ENCODE data around the gene SLC13A4.
"Not testable (repeated sequence)": the region's sequence is repeated elsewhere in the genome, so short reads cannot be mapped to it uniquely, and the experiment has no call there.

SLC13A4 gene

DNA sequence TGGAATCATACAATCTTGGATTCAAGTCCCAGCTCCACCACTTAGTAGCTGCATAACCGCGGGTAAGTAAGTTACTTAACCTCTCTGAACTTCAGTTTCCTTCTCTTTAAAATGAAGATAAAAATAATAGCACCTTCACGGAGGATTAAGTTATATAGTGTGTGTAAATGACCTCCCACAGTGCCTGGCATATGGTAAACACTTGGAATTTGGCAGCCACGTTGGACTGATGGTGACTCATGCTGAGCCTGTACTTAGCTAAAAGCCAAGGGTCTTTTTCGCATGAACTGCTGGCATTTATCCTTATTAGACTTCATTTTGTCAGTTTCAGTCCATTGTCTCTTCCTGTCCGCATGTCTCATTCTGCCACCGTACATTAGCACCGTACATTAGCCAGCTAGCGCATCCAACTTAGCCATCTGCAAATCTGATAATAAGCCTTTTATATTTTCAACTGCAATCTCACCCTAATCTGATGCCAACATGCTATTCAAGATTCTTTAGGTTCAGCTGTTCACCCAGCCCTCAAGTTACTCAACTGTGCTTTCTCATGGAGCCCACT lies 11.2 kb downstream of the SLC13A4 start:
- FAIRE-seq: no peak

- FAIRE-seq: no peak
Observed at GRCh38 chr7:135715673-135716072, 12.3 kb downstream of the SLC13A4 start.

DNA sequence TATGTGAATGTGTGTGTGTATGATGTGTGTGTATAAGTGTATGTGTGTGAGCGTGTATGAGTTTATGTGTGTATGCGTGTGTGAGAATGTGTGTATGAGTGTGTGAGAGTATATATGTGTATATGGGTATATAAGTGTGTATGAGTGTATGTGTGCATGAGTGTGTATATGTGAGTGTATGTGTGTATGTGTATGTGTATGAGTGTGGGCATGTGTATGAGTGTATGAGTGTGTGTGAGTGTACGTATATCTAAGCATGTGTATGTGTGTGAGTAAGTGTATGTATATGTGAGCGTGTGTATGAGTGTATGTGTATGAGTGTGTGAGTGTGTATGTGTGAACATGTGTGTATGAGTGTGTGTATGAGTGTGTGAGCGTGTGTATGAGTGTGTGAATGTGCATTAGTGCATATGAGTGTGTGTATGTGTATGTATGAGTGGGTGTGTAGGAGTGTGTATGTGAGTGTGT lies 12.9 kb downstream of the SLC13A4 start:
- FAIRE-seq: no peak

DNA sequence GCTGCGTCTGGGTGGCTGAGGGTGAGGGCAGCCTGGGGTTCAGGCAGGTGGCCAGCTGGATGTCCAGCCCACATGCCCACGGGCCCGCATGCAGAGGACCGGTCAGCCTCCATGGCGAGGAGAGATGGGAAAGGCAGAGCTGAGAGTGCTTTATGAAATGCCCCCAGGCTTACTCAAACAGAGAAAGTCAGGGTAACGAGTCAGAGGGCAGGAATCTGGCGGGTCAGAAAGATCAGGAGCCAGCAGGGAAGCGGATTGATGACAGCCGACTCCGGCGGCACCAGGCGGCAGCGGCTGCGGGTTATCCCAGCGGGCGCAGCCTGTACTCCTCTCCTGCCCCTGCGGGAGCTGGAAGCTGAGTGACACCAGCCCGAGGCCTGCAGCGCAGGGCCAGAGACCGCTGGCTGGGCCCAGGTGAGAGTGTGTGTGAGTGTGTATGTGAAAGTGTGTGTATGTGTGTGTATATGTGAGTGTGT lies 13.4 kb downstream of the SLC13A4 start:
- FAIRE-seq: no peak

- FAIRE-seq: no peak
Observed at GRCh38 chr7:135713836-135714470, 14.0 kb downstream of the SLC13A4 start.

- no peak for FAIRE-seq
Observed at GRCh38 chr7:135712796-135713195, 15.2 kb downstream of the SLC13A4 start.

DNA sequence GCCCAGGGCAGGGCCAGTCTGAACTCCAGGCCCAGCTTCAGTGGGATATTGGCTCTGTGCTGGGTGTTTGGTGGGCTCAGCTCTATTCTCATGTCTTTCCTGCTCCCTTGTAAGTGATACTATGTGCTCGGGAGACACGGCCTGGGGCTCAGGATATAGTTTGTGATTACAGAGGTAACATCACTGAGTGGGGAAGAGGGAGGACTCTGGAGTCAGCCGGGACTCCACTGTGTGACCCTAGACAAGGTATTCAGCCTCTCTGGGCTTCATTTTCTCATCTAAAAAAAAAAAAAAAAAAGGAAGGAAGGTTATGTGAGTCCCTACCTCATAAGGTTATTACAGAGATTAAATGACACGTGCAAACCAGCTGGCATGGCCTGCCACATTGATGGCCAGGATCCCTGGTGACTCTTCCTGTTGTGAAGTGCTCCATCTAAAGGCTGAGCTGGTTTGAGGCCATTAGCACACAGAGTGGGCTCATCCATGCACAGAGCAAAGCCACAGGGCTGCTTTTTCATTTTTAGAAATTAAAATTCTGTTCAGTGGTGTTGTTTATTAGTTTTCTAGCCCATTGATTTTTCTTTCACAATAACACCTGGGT lies 15.7 kb downstream of the SLC13A4 start:
- FAIRE-seq: no peak

DNA sequence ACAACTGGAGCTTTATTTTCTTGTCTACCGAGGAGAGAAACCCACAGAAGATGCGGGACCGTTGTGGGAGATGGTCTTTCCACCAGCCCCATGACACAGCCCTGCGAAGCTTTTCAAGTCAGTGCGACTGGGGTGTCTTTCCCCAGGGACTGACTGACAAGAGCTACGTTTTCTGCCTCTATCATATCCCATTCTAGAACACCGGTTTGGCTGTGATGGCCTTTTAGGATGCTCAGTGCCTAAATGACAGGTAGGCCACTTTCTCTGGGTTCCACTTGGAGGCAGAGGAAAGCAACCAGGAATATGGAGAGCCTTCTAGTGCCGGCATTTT lies 16.9 kb downstream of the SLC13A4 start:
- no peak for FAIRE-seq

GRCh38 chr7:135710417-135711138 lies 17.4 kb downstream of the SLC13A4 start:
- no peak for FAIRE-seq

GRCh38 chr7:135709508-135709907 lies 18.5 kb downstream of the SLC13A4 start:
- FAIRE-seq: no peak

- FAIRE-seq: no peak
Observed at GRCh38 chr7:135708041-135708440, 19.9 kb downstream of the SLC13A4 start.

- no peak for FAIRE-seq
Observed at GRCh38 chr7:135707570-135707966, 20.4 kb downstream of the SLC13A4 start.

GRCh38 chr7:135706858-135707569 lies 21.0 kb downstream of the SLC13A4 start:
- no peak for FAIRE-seq

DNA sequence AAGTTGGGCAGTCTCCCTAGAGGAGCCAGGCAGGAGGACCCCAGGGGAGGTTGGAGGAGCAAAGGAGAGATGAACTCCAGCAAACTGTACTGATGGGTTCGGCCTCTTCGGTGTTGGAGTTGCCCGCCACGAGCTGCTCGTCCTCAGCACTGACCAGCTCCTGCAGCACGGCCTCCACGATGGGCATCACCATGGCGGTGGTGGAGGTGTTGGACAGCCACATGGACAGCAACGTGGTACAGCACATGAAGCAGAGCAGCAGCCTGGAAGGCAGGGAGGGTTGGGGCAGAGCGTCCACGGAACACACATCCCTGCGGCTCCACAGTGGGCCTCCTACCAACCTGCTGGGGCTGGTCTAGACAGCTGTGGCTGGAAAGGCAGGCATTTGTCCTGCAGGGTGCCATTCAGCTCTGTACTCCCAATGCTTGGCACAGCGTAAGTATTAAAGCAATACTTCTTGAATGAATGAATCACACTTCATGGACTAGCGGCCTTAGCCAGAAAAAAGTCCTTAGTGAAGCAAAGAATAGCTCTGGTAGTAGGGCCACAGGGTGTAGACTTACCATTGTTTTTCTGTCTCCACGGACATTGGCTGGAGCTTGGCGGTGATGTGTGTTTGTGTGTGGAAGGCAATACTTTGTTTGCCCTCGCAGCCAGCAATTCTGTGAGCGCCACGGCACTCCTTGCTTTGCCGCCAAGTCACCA lies 21.8 kb downstream of the SLC13A4 start:
- no peak for FAIRE-seq

- FAIRE-seq: no peak
Observed at GRCh38 chr7:135704698-135705097, 23.3 kb downstream of the SLC13A4 start.

DNA sequence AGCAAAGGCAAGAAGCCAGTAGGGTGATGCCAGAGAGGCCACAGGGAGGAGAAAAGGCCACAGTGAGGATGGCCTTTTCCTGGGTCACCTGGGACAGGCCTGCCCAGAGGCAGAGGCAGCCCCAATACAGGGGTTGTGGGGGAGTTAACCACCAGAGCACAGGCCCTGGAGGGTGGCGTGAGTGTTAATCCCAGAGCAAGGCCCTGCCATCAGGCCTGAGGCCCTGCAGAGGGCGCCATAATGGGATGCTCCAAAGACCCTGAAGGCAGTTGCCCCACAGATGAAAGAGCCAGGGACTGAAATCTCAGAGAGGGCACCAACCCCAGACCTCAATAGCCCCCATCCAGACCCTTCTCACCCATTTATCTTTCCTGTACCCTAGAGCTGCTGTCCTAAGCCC lies 23.9 kb downstream of the SLC13A4 start:
- FAIRE-seq: no peak

- FAIRE-seq: no peak
Observed at GRCh38 chr7:135697276-135698049, 30.5 kb downstream of the SLC13A4 start.

- FAIRE-seq: no peak
Observed at GRCh38 chr7:135693558-135693957, 34.4 kb downstream of the SLC13A4 start.

DNA sequence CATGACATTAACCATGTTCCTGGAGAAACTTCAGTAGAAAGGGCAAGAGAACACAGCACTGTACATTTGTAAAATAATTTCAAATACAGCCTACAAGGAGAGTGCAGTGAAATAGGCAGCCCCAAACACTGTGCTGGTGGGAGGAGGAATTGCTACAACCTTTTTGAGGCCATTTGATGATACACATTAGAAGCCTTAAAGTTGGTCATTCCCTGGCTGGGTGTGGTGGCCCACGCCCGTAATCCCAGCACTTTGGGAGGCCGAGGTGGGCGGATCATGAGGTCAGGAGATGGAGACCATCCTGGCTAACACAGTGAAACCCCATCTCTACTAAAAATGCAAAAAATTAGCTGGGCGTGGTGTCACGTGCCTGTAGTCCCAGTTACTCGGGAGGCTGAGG lies 35.4 kb downstream of the SLC13A4 start:
- not testable (repeated sequence) for FAIRE-seq

DNA sequence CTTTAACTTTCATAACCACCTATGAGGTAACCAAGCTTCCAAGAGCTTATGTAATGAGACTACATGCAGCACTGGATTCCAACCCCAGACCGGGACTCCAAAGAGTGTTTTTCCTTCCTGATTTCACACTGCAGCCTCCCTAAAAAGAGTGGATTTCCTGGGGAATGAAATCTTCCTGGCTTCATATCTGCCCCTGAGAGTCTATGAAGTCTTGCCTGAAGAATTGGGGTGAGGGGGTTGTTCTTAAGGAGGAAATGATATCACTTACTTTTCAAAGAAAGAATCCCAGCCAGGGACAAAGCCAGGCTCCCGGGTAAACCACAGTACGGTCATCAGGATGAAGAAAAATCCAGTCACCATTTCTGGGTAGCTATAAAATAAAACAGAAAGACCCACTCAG lies 35.9 kb downstream of the SLC13A4 start:
- FAIRE-seq: no peak

GRCh38 chr7:135690566-135690965 lies 37.4 kb downstream of the SLC13A4 start:
- no peak for FAIRE-seq

GRCh38 chr7:135687466-135687865 lies 40.5 kb downstream of the SLC13A4 start:
- no peak for FAIRE-seq
